Astrocyte of the cerebellum (primary cell): ENCODE results near the gene CNTFR.
"Not testable (repeated sequence)": the region's sequence is repeated elsewhere in the genome, so short reads cannot be mapped to it uniquely, and the experiment has no call there.

Experiments
- DNase-seq: peaks from one replicate; pipeline ENCODE4 v3.0.0-alpha.2; 2011; ENCODE audit warnings: low read depth
- H3K4me3 ChIP-seq: 2 replicates; pipeline ENCODE4 v1.5.1; 2011; ENCODE audit warnings: mild to moderate bottlenecking, low read depth, low read length, moderate library complexity
- CTCF ChIP-seq: IDR thresholded peaks from 2 replicates; pipeline ENCODE4 v1.5.1; 2012; ENCODE audit warnings: low read length, low read depth, moderate library complexity, mild to moderate bottlenecking; ENCODE audit errors: missing control alignments
- in situ Hi-C: cut with HindIII; loops from 2 replicates; pipeline ENCODE4 v1.10.0; 2017; ENCODE audit warnings: low sequenced_read_pairs

Gene CNTFR, protein sequence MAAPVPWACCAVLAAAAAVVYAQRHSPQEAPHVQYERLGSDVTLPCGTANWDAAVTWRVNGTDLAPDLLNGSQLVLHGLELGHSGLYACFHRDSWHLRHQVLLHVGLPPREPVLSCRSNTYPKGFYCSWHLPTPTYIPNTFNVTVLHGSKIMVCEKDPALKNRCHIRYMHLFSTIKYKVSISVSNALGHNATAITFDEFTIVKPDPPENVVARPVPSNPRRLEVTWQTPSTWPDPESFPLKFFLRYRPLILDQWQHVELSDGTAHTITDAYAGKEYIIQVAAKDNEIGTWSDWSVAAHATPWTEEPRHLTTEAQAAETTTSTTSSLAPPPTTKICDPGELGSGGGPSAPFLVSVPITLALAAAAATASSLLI

GRCh38 chr9:34589636-34590380, at the start of gene CNTFR:
Gene CNTFR (minus strand): TSS chr9:34589724. CDS start chr9:34568981, 20,743 bp downstream.
- in situ Hi-C loops, result no loop called here
- TF ChIP-seq CTCF, result no peak
- peak within 1 kb of the TSS; percentile 21 for H3K4me3 ChIP-seq

GRCh38 chr9:34639322-34639721, 49.8 kb upstream of the CNTFR start:
- DNase-seq, in situ Hi-C loops, H3K4me3 ChIP-seq: not testable (repeated sequence)

More at GRCh38 chr9:34589636-34590380, at the start of gene CNTFR:
- no peak for DNase-seq

- H3K4me3 ChIP-seq, result peak overlapping the region; percentile 66
- in situ Hi-C loops, result no loop called here
- TF ChIP-seq CTCF, result no peak
- DNase-seq, result no peak
Observed at GRCh38 chr9:34638138-34638445, 48.6 kb upstream of the CNTFR start.

- no peak for TF ChIP-seq CTCF
- DNase-seq, result peak; percentile 73
- H3K4me3 ChIP-seq, result peak within 1 kb of the TSS; percentile 66
- in situ Hi-C loops, result no loop called here
Observed at GRCh38 chr9:34637356-34638137, 48.0 kb upstream of the CNTFR start, which contains the start of gene SIGMAR1. Gene SIGMAR1 (minus strand): TSS chr9:34637787. CDS start chr9:34637697, 90 bp downstream.

DNA sequence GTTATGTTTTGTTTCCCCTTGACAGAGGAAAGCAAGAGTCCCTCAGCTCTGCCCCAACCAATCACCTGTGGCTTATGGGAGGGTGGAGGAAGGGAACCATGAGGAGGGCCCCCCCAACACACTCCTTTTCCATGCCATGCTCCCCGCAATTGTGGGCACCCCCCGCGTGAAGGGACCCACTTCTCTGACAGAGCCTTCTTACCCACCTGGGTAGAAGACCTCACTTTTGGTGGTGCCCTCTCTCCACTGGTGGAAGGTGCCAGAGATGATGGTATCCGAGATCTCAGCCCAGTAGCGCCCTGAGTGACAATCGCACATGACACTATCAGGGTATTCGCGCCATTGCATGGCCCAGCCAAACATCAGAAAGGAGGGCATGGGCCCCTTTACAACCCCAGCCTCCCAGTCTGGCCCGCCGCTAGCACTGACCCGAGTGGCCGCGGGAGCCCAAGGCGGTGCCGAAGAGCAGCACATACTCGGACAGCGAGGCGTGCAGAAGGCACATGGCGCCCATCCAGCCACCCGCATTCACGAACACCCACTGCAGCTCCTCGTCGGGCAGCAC, 47.3 kb upstream of the CNTFR start:
- no peak for TF ChIP-seq CTCF
- H3K4me3 ChIP-seq, result peak overlapping the region; percentile 66
- no peak for DNase-seq
- in situ Hi-C loops, result no loop called here

DNA sequence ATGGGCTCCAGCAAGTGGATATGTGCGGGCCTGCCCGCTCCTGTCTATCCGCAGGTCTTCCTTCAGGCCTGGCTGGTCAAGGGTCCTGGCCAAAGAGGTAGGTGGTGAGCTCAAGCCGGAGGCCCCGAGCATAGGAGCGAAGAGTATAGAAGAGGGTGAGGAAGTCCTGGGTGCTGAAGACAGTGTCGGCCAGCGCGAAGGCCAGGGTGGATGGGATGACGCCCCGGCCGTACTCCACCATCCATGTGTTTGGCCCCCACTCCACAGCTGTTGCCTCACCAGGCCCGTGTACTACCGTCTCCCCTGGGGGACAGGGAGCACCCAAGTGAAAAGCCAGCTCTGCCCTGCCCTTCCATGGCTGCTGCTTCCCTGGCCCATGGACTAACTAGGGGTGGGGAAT, 46.0 kb upstream of the CNTFR start:
- H3K4me3 ChIP-seq, result no peak overlapping the region

More for the DNA sequence above, 46.0 kb upstream of the CNTFR start:
- DNase-seq, result no peak
- no peak for TF ChIP-seq CTCF
- in situ Hi-C loops, result no loop called here
